Measurements from ENCODE around the gene TEX12.

TEX12 gene

DNA sequence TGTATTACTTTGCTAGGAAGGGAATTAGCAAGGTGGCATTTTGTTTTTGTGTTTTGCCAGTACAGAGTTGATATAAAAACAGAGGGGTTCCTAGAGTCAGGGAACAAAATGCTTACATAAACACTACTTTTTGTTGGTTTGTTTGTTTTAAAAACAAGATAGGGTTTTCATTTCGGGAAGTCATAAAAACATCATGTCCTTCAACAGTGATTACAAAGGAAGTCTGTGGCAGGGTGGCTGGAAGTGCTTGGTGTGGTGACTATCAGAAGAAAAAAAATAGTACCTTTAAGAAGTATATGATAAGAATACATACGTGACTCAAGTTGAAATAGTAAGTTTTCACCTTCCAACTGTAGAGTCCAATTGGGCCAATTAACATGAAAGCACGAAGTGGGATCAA lies 2.1 kb upstream of the TEX12 start:
- Histone ChIP-seq H3K27ac (ENCODE audit: low read depth, low read length) (no peak overlapping the region), H3F3A (ENCODE audit: insufficient read depth) (no peaks in the 10 kb centered on the region), H3K9ac (ENCODE audit: low read length) (no peak overlapping the region), H3K9me2 (replicated peaks; ENCODE audit: insufficient read depth, low read length) (no peaks in the 10 kb centered on the region), H2AFZ (ENCODE audit: low read depth, low read length, severe bottlenecking) (no peak overlapping the region), H3K9me3 (ENCODE audit: insufficient read depth, low read length) (no peaks in the 10 kb centered on the region), H3K4me3 (ENCODE audit: insufficient read depth, low read length, poor library complexity, severe bottlenecking) (no peak overlapping the region), H4K20me1 (ENCODE audit: low read depth, low read length) (no peaks in the 10 kb centered on the region), H3K27me3 (ENCODE audit: low read length) (no peaks in the 10 kb centered on the region), H3K79me2 (ENCODE audit: insufficient read depth, low read length) (no peaks in the 10 kb centered on the region), H3K4me2 (ENCODE audit: low read depth, low read length, poor library complexity, severe bottlenecking) (no peak overlapping the region), H3K36me3 (ENCODE audit: low read length) (no peaks in the 10 kb centered on the region)
- TF ChIP-seq, protein P1, sequence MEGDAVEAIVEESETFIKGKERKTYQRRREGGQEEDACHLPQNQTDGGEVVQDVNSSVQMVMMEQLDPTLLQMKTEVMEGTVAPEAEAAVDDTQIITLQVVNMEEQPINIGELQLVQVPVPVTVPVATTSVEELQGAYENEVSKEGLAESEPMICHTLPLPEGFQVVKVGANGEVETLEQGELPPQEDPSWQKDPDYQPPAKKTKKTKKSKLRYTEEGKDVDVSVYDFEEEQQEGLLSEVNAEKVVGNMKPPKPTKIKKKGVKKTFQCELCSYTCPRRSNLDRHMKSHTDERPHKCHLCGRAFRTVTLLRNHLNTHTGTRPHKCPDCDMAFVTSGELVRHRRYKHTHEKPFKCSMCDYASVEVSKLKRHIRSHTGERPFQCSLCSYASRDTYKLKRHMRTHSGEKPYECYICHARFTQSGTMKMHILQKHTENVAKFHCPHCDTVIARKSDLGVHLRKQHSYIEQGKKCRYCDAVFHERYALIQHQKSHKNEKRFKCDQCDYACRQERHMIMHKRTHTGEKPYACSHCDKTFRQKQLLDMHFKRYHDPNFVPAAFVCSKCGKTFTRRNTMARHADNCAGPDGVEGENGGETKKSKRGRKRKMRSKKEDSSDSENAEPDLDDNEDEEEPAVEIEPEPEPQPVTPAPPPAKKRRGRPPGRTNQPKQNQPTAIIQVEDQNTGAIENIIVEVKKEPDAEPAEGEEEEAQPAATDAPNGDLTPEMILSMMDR (IDR thresholded peaks at IDR 0.05; ENCODE audit: insufficient read depth, low read length, poor library complexity, severe bottlenecking): no peak
- no peak for TF ChIP-seq EZH2phosphoT487 (conservative IDR thresholded peaks at IDR 0.05; ENCODE audit: low read length)

GRCh38 chr11:112166562-112166961 lies 610 bp upstream of the TEX12 start:
- H3K36me3 ChIP-seq (ENCODE audit: low read length): no peaks in the 10 kb centered on the region
- H2AFZ ChIP-seq (ENCODE audit: low read depth, low read length, severe bottlenecking): no peak overlapping the region
- no peak overlapping the region for H3K27ac ChIP-seq (ENCODE audit: low read depth, low read length)
- H3K79me2 ChIP-seq (ENCODE audit: insufficient read depth, low read length): no peaks in the 10 kb centered on the region
- H3K9ac ChIP-seq (ENCODE audit: low read length): no peak overlapping the region
- no peak overlapping the region for H3K4me3 ChIP-seq (ENCODE audit: insufficient read depth, low read length, poor library complexity, severe bottlenecking)
- no peaks in the 10 kb centered on the region for H4K20me1 ChIP-seq (ENCODE audit: low read depth, low read length)
- H3K27me3 ChIP-seq (ENCODE audit: low read length): no peaks in the 10 kb centered on the region
- H3K9me2 ChIP-seq (replicated peaks; ENCODE audit: insufficient read depth, low read length): no peaks in the 10 kb centered on the region
- no peak overlapping the region for H3K4me2 ChIP-seq (ENCODE audit: low read depth, low read length, poor library complexity, severe bottlenecking)
- no peaks in the 10 kb centered on the region; the same call in 1 of the 2 replicates for H3F3A ChIP-seq (ENCODE audit: insufficient read depth)
- TF ChIP-seq, protein P1 (IDR thresholded peaks at IDR 0.05; ENCODE audit: insufficient read depth, low read length, poor library complexity, severe bottlenecking): no peak
- TF ChIP-seq EZH2phosphoT487 (conservative IDR thresholded peaks at IDR 0.05; ENCODE audit: low read length): no peak
- H3K9me3 ChIP-seq (ENCODE audit: insufficient read depth, low read length): no peaks in the 10 kb centered on the region

- H3F3A ChIP-seq (ENCODE audit: insufficient read depth): no peaks in the 10 kb centered on the region; the same call in 1 of the 2 replicates
- H3K4me2 ChIP-seq (ENCODE audit: low read depth, low read length, poor library complexity, severe bottlenecking): no peak overlapping the region
- no peaks in the 10 kb centered on the region for H3K36me3 ChIP-seq (ENCODE audit: low read length)
- no peak overlapping the region for H3K9ac ChIP-seq (ENCODE audit: low read length)
- no peak overlapping the region for H3K27ac ChIP-seq (ENCODE audit: low read depth, low read length)
- H3K9me3 ChIP-seq (ENCODE audit: insufficient read depth, low read length): no peaks in the 10 kb centered on the region
- H3K4me3 ChIP-seq (ENCODE audit: insufficient read depth, low read length, poor library complexity, severe bottlenecking): no peak overlapping the region
- no peak overlapping the region for H2AFZ ChIP-seq (ENCODE audit: low read depth, low read length, severe bottlenecking)
- H4K20me1 ChIP-seq (ENCODE audit: low read depth, low read length): no peaks in the 10 kb centered on the region
- no peaks in the 10 kb centered on the region for H3K27me3 ChIP-seq (ENCODE audit: low read length)
- no peaks in the 10 kb centered on the region for H3K9me2 ChIP-seq (replicated peaks; ENCODE audit: insufficient read depth, low read length)
- no peaks in the 10 kb centered on the region for H3K79me2 ChIP-seq (ENCODE audit: insufficient read depth, low read length)
- TF ChIP-seq EZH2phosphoT487 (conservative IDR thresholded peaks at IDR 0.05; ENCODE audit: low read length): no peak
- TF ChIP-seq, protein P1 (IDR thresholded peaks at IDR 0.05; ENCODE audit: insufficient read depth, low read length, poor library complexity, severe bottlenecking): no peak
Observed at GRCh38 chr11:112172362-112172994, 5.3 kb downstream of the TEX12 start.

All from SU-DHL-6 (cell line).